HEK293 (cell line): ENCODE measurements around the gene DLX3.

Source experiments
- FEZF1 ChIP-seq: fragments of 450-650 bp; formaldehyde crosslinking; IDR thresholded peaks from 2 replicates; pipeline ENCODE4 v1.5.1; 2016; ENCODE audit warnings: missing biosample characterization, missing genetic modification characterization
- PRDM6 ChIP-seq: fragments of 450-650 bp; formaldehyde crosslinking; IDR thresholded peaks from 2 replicates; pipeline ENCODE4 v1.5.1; 2017; ENCODE audit warnings: missing biosample characterization, missing genetic modification characterization
- YY1 ChIP-seq: fragments of 450-650 bp; formaldehyde crosslinking; IDR thresholded peaks from 2 replicates; pipeline ENCODE4 v1.5.1; 2018; ENCODE audit warnings: missing biosample characterization, missing genetic modification characterization
- ZNF274 ChIP-seq, 2 experiments: fragments of 200-500 bp in 1 of 2; fragments of 450-650 bp in 1 of 2; sonication (Bioruptor generic) in 1 of 2; formaldehyde crosslinking in 1 of 2; IDR thresholded peaks; 2 replicates each; pipeline versions ENCODE4 v1.5.1 to v1.6.1; 2014 to 2016; ENCODE audit warnings: borderline replicate concordance in 1 of 2, inconsistent platforms in 1 of 2, low read length in 1 of 2, missing biosample characterization in 1 of 2, missing genetic modification characterization in 1 of 2
- ZNF324 ChIP-seq: fragments of 450-650 bp; formaldehyde crosslinking; IDR thresholded peaks from 2 replicates; pipeline ENCODE4 v1.5.1; 2016; ENCODE audit warnings: missing biosample characterization, missing genetic modification characterization
- ZNF416 ChIP-seq: fragments of 450-650 bp; formaldehyde crosslinking; IDR thresholded peaks from 2 replicates; pipeline ENCODE4 v1.5.1; 2016; ENCODE audit warnings: missing biosample characterization, missing genetic modification characterization
- ZNF629 ChIP-seq: fragments of 450-650 bp; formaldehyde crosslinking; IDR thresholded peaks from 2 replicates; pipeline ENCODE4 v1.5.1; 2017; ENCODE audit warnings: missing biosample characterization, missing genetic modification characterization
- ZSCAN30 ChIP-seq: fragments of 450-650 bp; IDR thresholded peaks from 2 replicates; pipeline ENCODE4 v1.5.1; 2018; ENCODE audit warnings: missing biosample characterization, mild to moderate bottlenecking, missing genetic modification characterization, moderate library complexity
- TF ChIP-seq, protein P1 (sequence below): fragments of 450-650 bp; formaldehyde crosslinking; IDR thresholded peaks from 2 replicates; pipeline ENCODE4 v1.5.1; 2016; ENCODE audit warnings: missing biosample characterization, missing genetic modification characterization, low read depth
- TF ChIP-seq, protein P2 (sequence below): fragments of 450-650 bp; formaldehyde crosslinking; IDR thresholded peaks from 2 replicates; pipeline ENCODE4 v1.5.1; 2016; ENCODE audit warnings: missing biosample characterization, missing genetic modification characterization

DNA sequence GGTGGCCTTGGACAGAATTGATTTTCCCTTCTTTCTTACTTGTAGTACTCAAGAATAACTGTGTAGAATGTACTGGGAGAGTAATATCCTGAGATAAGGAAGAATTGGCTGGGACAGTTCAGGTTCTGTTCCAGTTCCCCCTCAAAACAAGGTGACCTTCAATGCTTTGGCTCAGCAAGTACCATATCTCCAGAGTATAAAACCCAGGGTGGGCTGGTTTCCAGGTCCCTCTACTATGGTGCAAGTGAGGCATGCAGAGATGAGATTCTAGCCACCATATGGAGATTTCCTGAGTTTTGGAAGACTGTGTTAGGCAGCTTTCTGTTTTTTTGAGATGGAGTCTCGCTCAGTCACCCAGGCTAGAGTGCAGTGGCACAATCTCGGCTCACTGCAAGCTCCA, 18.1 kb upstream of the DLX3 start:
- TF ChIP-seq, protein P1, sequence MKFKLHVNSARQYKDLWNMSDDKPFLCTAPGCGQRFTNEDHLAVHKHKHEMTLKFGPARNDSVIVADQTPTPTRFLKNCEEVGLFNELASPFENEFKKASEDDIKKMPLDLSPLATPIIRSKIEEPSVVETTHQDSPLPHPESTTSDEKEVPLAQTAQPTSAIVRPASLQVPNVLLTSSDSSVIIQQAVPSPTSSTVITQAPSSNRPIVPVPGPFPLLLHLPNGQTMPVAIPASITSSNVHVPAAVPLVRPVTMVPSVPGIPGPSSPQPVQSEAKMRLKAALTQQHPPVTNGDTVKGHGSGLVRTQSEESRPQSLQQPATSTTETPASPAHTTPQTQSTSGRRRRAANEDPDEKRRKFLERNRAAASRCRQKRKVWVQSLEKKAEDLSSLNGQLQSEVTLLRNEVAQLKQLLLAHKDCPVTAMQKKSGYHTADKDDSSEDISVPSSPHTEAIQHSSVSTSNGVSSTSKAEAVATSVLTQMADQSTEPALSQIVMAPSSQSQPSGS (tag by site-specific recombination): no peak
- TF ChIP-seq, protein P2, sequence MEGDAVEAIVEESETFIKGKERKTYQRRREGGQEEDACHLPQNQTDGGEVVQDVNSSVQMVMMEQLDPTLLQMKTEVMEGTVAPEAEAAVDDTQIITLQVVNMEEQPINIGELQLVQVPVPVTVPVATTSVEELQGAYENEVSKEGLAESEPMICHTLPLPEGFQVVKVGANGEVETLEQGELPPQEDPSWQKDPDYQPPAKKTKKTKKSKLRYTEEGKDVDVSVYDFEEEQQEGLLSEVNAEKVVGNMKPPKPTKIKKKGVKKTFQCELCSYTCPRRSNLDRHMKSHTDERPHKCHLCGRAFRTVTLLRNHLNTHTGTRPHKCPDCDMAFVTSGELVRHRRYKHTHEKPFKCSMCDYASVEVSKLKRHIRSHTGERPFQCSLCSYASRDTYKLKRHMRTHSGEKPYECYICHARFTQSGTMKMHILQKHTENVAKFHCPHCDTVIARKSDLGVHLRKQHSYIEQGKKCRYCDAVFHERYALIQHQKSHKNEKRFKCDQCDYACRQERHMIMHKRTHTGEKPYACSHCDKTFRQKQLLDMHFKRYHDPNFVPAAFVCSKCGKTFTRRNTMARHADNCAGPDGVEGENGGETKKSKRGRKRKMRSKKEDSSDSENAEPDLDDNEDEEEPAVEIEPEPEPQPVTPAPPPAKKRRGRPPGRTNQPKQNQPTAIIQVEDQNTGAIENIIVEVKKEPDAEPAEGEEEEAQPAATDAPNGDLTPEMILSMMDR (tag by site-specific recombination): no peak
- TF ChIP-seq ZNF416 (tag by site-specific recombination) (no peak), YY1 (tag by site-specific recombination) (no peak), ZNF324 (tag by site-specific recombination) (no peak), ZSCAN30 (tag by site-specific recombination) (no peak), PRDM6 (tag by site-specific recombination) (no peak), ZNF629 (tag by site-specific recombination) (no peak), FEZF1 (tag by site-specific recombination) (no peak), ZNF274 (IDR thresholded peaks at IDR 0.05; ENCODE audit: low read length) (no peak), ZNF274 (tag by site-specific recombination; IDR thresholded peaks at IDR 0.05; ENCODE audit: borderline replicate concordance) (no peak)
